Astrocyte of the spinal cord (primary cell): ENCODE measurements around the gene C14orf132.

Experiments
- DNase-seq: peaks from one replicate; pipeline ENCODE4 v3.0.0; 2011; ENCODE audit warnings: low read depth, low spot score
- H3K4me3 ChIP-seq: 2 replicates; pipeline ENCODE4 v1.5.1; 2011; ENCODE audit warnings: low read depth, mild to moderate bottlenecking, low read length, moderate library complexity
- in situ Hi-C: cut with HindIII; loops from 2 replicates; pipeline ENCODE4 v1.10.0; 2017; ENCODE audit warnings: low sequenced_read_pairs
- TF ChIP-seq, protein P1 (sequence below): IDR thresholded peaks from 2 replicates; pipeline ENCODE4 v1.5.1; 2012; ENCODE audit warnings: low read depth, mild to moderate bottlenecking, low read length, inconsistent platforms

The C14orf132 gene

DNA sequence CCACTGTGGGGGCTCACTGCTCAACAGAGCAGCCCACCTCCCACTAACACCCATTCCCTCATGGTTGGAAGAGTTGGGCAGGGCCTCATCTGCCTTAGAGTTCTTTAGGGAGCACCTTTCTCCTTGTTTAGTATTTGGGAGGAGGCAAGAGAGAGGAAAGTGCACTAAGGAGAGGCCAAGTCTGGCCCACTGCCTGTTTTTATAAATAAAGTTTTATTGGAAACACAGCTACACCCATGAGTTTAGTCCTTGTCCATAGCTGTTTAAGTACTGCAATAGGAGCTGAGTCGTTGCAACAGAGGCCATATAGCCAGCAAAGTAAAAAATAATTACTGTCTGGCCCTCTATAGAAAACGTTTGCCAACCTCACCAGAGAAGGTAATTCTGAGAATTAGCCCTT, 63.9 kb downstream of the C14orf132 start:
- TF ChIP-seq, protein P1, sequence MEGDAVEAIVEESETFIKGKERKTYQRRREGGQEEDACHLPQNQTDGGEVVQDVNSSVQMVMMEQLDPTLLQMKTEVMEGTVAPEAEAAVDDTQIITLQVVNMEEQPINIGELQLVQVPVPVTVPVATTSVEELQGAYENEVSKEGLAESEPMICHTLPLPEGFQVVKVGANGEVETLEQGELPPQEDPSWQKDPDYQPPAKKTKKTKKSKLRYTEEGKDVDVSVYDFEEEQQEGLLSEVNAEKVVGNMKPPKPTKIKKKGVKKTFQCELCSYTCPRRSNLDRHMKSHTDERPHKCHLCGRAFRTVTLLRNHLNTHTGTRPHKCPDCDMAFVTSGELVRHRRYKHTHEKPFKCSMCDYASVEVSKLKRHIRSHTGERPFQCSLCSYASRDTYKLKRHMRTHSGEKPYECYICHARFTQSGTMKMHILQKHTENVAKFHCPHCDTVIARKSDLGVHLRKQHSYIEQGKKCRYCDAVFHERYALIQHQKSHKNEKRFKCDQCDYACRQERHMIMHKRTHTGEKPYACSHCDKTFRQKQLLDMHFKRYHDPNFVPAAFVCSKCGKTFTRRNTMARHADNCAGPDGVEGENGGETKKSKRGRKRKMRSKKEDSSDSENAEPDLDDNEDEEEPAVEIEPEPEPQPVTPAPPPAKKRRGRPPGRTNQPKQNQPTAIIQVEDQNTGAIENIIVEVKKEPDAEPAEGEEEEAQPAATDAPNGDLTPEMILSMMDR, result no peak
- H3K4me3 ChIP-seq, result no peak overlapping the region
- DNase-seq, result no peak
- in situ Hi-C loops, result no loop called here

DNA sequence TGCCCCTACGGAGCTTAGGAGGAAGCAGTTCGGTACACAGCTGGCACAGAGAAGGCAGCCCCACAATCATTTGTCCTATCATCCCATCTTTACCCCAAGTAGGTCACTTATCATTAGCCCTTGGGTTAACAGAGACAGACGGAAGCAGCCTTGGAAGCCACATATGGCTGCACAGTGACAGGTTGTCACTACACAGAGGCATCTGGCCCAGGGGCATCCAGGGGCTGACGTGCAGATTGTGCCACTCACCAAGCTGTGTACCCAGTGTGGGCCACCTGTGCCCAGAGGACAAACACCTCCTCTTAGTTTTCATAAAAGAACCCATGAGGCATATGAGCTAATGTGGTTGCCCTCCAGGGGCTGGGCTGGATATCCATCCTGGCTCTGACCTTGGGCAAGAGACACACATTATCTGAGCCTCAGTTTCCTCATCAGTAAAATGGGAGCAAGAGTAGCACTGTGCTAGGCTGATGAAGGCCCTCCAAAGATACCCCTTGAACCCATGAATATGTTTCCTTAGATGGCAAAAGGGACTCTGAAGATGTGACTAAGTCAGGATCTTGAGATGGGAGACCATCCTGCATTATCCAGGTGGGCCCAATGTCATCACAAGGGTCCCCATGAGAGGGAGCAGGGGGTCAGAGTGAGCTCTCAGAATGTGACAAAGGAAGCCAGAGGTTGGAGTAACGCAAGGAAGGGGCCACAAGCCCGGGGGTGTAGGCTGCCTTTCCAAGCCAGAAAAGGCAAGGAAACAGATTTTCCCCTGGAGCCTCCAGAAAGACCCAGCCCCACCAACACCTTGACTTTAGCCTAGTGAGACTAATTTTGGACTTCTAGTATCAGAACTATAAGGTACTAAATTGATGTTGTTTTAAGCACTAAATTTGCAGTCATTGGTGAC, 64.6 kb downstream of the C14orf132 start:
- no peak overlapping the region for H3K4me3 ChIP-seq
- in situ Hi-C loops, result no loop called here
- no peak for DNase-seq
- TF ChIP-seq, protein P1, result no peak

DNA sequence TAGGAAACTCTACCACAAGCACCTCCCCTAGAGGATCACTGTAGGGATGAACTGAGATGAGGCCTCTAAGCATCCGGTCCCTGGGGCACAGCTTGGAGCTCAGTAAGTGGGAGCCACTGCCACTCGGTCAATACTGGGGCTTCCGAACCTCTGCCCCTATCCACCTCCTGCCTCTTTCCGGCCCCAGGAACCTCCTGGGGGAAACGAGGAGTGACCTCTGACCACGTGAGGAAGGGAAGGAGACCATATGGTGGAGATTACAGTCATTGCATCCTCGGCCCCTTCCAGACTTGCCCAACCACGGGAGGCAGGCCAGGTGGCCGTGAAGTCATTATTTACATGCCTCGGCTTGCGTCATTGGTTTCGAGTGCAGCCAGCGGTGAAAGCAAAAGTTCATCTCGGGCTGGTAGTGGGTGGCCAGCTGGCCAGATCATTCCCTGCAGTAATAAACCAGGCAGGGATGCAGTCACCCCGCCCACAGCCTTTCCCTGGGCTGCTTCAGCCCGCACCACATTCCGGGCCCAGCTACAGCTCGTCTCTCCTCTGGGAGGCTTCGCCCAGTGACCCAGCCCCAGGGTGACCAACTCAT, 65.4 kb downstream of the C14orf132 start:
- in situ Hi-C loops, result no loop called here
- TF ChIP-seq, protein P1, result no peak
- peak; percentile 93 for DNase-seq
- H3K4me3 ChIP-seq, result no peak overlapping the region

DNA sequence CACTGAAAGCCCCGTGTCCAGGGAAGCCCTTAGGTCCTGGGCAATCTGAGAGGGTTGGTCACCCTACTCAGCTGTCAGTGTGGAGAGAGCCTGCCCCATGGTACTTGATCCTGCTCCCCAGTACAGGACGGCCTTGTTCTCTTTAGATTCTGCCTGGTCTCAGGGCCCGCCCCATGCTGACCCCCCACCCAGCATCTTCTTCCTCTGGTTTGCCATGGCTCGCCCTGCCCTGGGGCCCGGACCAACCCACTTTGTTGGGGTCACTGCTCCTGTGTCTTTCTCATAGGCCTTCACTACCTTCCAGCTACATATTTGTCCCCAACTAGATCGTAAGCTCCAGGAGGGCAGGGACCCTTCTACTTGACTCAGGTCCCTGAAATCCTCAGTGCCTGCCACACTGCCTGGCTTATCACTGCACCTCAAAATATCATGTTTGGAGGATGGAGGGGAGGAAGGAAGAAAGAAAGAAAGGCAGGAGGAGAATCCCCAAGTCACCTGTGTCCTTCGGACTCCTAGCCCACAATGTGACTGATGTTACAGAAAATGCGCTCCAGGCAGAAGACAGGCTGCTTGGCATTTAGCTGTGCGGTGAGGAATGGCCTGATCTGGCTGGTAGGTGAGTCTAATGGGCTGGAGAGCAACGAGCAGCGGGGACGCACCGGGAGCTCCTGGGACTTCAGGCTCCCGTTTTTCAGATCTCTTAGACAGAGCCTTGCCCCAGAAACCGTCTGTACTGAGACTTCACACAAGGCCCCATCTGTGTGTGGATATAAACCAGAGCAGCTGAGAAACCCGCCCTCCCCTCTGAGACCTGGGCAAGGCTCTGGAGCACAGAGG, 66.1 kb downstream of the C14orf132 start:
- TF ChIP-seq, protein P1, result no peak
- no peak for DNase-seq
- in situ Hi-C loops, result no loop called here
- H3K4me3 ChIP-seq, result no peak overlapping the region

DNA sequence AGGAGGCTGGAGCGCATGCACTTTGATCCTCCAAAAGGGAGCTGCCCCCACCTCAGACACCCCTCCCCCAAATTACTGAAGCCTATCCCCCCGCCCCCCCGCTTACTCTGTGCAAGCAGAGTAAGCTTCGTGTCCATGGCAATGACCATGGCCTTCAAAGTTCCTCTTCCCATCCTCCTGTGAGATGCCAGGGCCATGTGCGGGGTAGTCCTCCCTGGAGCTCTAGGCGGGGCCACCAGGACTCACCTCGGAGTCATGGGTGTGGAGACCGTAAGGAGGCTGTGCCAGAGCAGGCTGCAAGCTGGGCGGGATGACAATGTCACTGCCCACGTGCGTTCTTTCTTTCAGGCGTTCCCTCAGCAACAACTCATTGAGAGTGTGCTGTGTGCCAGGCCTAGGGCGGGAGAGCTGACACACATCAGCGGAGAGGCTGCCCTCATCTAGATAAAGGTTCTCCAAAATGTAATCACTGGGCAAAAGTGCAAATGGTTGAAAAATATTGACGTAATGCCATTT, 66.8 kb downstream of the C14orf132 start:
- no peak for DNase-seq
- in situ Hi-C loops, result no loop called here
- TF ChIP-seq, protein P1, result no peak
- no peak overlapping the region for H3K4me3 ChIP-seq

DNA sequence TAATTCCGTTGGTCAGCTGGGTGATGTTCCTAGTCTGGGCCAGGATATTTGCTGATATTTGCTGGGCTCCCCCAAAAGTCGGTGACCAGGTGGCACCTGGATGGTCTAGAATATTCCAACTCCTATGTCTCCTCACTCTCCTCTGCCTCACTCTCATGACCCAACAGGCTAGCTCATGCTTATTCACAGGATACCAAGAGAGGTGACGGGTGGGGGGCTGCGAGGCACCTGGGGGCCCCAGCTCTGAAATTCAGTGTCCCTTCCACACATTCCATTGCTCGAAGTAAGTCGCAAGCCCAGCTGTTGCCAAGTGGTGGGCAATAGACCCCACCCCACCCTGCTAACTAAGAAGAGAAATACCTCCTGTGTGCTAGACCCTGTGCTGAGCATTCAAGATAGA, 67.7 kb downstream of the C14orf132 start:
- in situ Hi-C loops, result no loop called here

More for the DNA sequence above, 67.7 kb downstream of the C14orf132 start:
- H3K4me3 ChIP-seq, result no peak overlapping the region
- TF ChIP-seq, protein P1, result no peak
- no peak for DNase-seq
